Measurements from ENCODE around the gene OSBPL7.
"Not testable (repeated sequence)": the region's sequence is repeated elsewhere in the genome, so short reads cannot be mapped to it uniquely, and the experiment has no call there.

The OSBPL7 gene

GRCh38 chr17:47804461-47804860 lies 17.1 kb downstream of the OSBPL7 start:
- DNase-seq, result no peak

- DNase-seq, result no peak
These were observed 17.8 kb downstream of the OSBPL7 start for GRCh38 chr17:47803751-47804150.

- no peak for DNase-seq
These were observed 18.4 kb downstream of the OSBPL7 start for GRCh38 chr17:47803201-47803600.

GRCh38 chr17:47802341-47803022 lies 19.1 kb downstream of the OSBPL7 start:
- DNase-seq, result peak; percentile 63

GRCh38 chr17:47801906-47802305 lies 19.7 kb downstream of the OSBPL7 start:
- no peak for DNase-seq

GRCh38 chr17:47801176-47801765 lies 20.3 kb downstream of the OSBPL7 start:
- no peak for DNase-seq

GRCh38 chr17:47800686-47801085 lies 20.9 kb downstream of the OSBPL7 start:
- no peak for DNase-seq

- no peak for DNase-seq
These were observed 23.8 kb downstream of the OSBPL7 start for GRCh38 chr17:47797797-47798196.

GRCh38 chr17:47792979-47793378 lies 28.6 kb downstream of the OSBPL7 start:
- no peak for DNase-seq

- no peak for DNase-seq
These were observed 29.1 kb downstream of the OSBPL7 start for GRCh38 chr17:47792457-47792856.

- DNase-seq, result no peak
These were observed 30.6 kb downstream of the OSBPL7 start for GRCh38 chr17:47791025-47791424.

GRCh38 chr17:47789611-47790561 lies 31.7 kb downstream of the OSBPL7 start:
- DNase-seq, result peak; percentile 52

- DNase-seq, result no peak
These were observed 36.0 kb downstream of the OSBPL7 start for GRCh38 chr17:47785538-47786123.

GRCh38 chr17:47781397-47781796 lies 40.2 kb downstream of the OSBPL7 start:
- no peak for DNase-seq

GRCh38 chr17:47778184-47778635 lies 43.4 kb downstream of the OSBPL7 start:
- no peak for DNase-seq

- DNase-seq, result peak; percentile 29
These were observed 45.0 kb downstream of the OSBPL7 start for GRCh38 chr17:47776330-47777197.

- no peak for DNase-seq
These were observed 46.5 kb downstream of the OSBPL7 start for GRCh38 chr17:47774987-47775580.

- no peak for DNase-seq
These were observed 47.3 kb downstream of the OSBPL7 start for GRCh38 chr17:47774331-47774730.

- DNase-seq, result not testable (repeated sequence)
These were observed 47.9 kb downstream of the OSBPL7 start for GRCh38 chr17:47773649-47774048.

GRCh38 chr17:47763913-47764582 lies 57.5 kb downstream of the OSBPL7 start:
- DNase-seq, result no peak

GRCh38 chr17:47762728-47763127 lies 58.9 kb downstream of the OSBPL7 start:
- no peak for DNase-seq

Measured in NCI-H2227 treated with DMSO at 0.1 percent for 48 hours (cell line).